ENCODE measurements around the gene EXOC3. TPM values are rescaled to one million over a fixed set of nuclear protein-coding genes. Genes with fewer than 3 reads are reported as not detected.

EXOC3 gene
- total and polyA plus RNA-seq, 11 donors: 20.6 to 45.5 (median 42.8) TPM

DNA sequence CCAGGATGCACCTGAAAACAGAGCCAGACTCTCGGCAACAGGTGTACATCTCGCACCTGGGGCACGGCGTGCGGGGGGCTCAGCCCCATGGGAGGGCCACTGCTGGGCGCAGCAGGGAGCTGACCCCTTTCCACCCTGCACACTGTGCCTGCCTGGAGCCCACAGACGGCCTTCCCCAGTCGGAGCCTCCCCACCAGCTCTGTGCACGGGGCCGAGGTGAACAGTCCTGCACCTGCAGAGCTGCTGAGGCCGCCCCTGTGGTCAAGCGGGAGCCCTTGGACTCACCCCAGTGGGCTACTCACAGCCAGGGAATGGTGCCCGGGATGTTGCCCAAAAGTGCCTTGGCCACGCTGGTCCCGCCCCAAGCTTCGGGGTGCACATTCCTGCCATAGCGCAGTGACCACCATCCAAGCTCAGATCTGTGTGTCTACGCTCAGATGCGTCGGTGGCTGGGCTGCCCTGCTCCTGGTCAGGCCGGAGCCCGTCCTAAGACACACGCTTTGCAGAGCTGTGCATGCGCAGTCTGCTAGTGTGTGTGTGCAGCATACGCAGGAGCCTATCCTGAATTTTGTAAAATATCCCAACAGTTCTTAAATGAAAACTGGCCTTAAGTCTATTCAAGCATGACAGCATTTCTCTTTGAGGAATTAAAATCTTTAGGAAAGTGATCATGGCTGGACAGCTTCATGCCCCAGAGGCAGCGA lies 8.4 kb upstream of the EXOC3 start:
- intact Hi-C loops (cut with DNase I): loop anchor here in 1 of 10 donors (10.0 kb wide), 1 partner anchor 110 kb away; the partner anchor contains the start of gene AHRR
- ATAC-seq (no peak), DNase-seq (peak in 1 of 5 donors; percentile 52)
- Histone ChIP-seq H3K4me3 (no peak overlapping the region), H3K27me3 (peaks cover 0 to 19% (median 0%) of the 10 kb centered on the region in 9 donors), H3K27ac (no peak overlapping the region), H3K36me3 (no peaks in the 10 kb centered on the region), H3K9me3 (no peaks in the 10 kb centered on the region), H3K4me1 (no peaks in the 10 kb centered on the region)
- TF ChIP-seq POLR2A (IDR thresholded peaks at IDR 0.05): no peak
- TF ChIP-seq, protein P1, sequence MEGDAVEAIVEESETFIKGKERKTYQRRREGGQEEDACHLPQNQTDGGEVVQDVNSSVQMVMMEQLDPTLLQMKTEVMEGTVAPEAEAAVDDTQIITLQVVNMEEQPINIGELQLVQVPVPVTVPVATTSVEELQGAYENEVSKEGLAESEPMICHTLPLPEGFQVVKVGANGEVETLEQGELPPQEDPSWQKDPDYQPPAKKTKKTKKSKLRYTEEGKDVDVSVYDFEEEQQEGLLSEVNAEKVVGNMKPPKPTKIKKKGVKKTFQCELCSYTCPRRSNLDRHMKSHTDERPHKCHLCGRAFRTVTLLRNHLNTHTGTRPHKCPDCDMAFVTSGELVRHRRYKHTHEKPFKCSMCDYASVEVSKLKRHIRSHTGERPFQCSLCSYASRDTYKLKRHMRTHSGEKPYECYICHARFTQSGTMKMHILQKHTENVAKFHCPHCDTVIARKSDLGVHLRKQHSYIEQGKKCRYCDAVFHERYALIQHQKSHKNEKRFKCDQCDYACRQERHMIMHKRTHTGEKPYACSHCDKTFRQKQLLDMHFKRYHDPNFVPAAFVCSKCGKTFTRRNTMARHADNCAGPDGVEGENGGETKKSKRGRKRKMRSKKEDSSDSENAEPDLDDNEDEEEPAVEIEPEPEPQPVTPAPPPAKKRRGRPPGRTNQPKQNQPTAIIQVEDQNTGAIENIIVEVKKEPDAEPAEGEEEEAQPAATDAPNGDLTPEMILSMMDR (IDR thresholded peaks at IDR 0.05): no peak
- 84 to 94% (median 88%) methylated on average over 11 to 26 of the region's 26 CpGs for WGBS, 4 donors

DNA sequence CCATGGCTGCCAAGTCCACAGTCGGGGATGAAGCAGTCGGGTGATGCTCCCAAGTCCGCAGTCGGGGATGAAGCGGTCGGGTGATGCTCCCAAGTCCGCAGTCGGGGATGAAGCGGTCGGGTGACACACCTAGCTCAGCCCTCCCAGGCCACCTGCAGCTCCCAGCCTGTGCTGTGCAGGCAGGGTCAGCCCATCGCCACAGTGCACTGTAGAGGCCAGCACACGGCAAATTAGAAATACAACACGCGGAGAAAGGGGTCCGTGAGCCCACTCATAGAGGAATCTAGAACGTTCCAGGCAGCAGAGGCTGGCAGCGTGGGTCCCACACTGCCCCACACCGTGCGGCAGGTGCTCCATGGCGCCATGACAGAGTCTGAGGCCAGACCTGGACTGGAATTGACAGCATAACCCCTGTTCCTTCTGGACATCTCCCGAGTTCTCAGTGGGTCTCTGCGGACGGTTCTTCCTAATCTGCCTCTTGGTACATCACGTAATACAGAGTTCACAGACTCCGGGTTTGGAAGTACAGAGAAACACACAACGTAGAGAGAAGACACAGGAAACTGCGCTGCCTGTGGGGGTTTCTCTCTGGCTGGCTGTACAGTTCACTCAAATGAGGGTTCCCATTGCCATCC lies 7.7 kb upstream of the EXOC3 start:
- peak in 1 of 5 donors; percentile 25 for DNase-seq
- intact Hi-C loops (cut with DNase I): loop anchor here in 1 of 10 donors (10.0 kb wide), 1 partner anchor 110 kb away; the partner anchor contains the start of gene AHRR

DNA sequence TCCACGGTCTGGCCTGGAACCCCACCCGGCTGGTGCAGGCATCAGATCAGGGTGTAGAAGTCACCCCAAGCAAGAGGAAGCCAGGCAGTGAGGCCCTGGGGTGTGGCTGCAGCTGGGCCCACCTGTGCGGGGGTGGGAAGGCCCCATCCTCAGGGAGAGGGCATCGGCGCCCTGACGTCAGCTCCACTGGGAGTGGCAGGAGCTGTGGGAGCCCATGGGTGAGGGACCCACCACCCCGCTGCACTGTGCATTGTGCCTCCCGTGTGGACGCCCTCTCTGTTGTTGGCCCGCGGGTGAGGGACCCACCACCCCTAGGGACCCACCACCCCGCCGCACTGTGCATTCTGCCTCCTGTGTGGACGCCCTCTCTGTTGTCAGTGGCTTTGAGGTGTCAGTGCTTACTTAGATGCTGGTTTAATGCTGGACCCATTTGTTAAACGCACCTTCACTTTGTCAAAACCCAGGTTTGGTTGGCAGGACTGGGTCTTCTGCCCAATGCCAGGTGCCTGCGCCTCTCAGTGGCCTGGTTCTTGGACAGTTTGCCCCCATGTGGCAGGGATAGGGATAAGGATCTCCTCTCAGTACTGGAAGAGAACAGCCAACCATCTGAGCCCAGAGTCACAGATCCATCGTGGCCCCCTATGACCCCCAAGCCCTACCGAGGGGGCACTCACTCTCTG lies 6.9 kb upstream of the EXOC3 start:
- no peak overlapping the region for H3K4me3 ChIP-seq
- peaks cover 0 to 17% (median 0%) of the 10 kb centered on the region in 9 donors for H3K27me3 ChIP-seq
- H3K36me3 ChIP-seq: no peaks in the 10 kb centered on the region
- WGBS, 4 donors: 74 to 84% (median 82%) methylated on average over 14 to 18 of the region's 18 CpGs
- no peaks in the 10 kb centered on the region for H3K4me1 ChIP-seq
- ATAC-seq (no peak), DNase-seq (peak in 1 of 5 donors; percentile 40)
- no peaks in the 10 kb centered on the region for H3K9me3 ChIP-seq
- intact Hi-C loops (cut with DNase I): loop anchor here in 1 of 10 donors (10.0 kb wide), 1 partner anchor 111 kb away; the partner anchor contains the start of gene AHRR
- no peak overlapping the region for H3K27ac ChIP-seq
- TF ChIP-seq, protein P1 (IDR thresholded peaks at IDR 0.05): peak in 2 of 12 donors; percentile 8 to 10
- no peak for TF ChIP-seq POLR2A (IDR thresholded peaks at IDR 0.05)

More for the DNA sequence above, 7.7 kb upstream of the EXOC3 start:
- no peak for ATAC-seq
- Histone ChIP-seq H3K27ac (no peak overlapping the region), H3K9me3 (no peaks in the 10 kb centered on the region), H3K4me1 (no peaks in the 10 kb centered on the region), H3K36me3 (no peaks in the 10 kb centered on the region), H3K4me3 (no peak overlapping the region), H3K27me3 (peaks cover 0 to 18% (median 0%) of the 10 kb centered on the region in 9 donors)
- WGBS, 4 donors: 83 to 91% (median 88%) methylated on average over 18 to 27 of the region's 27 CpGs
- TF ChIP-seq, protein P1 (IDR thresholded peaks at IDR 0.05): no peak
- TF ChIP-seq POLR2A (IDR thresholded peaks at IDR 0.05): no peak

DNA sequence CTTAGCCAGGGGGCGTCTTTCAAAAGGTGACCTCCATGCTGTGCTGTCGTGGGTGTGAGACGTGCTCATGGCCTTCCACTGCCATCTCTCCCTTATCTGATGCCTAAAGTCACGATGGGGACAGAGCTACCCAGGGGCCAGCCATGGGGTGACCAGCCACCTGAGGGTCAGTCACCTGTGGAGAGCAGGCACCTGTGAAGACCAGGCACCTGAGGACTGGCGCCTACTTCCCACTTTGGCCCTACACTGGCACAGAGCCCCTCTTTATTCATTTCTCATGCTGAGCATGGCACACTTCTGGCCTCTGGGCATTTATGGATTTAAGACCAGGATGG lies 6.4 kb upstream of the EXOC3 start:
- TF ChIP-seq POLR2A (IDR thresholded peaks at IDR 0.05): no peak
- TF ChIP-seq, protein P1 (IDR thresholded peaks at IDR 0.05): no peak
- WGBS, 4 donors: 68 to 77% (median 72%) methylated on average over 4 to 5 of the region's 5 CpGs
- intact Hi-C loops (cut with DNase I): loop anchor here in 1 of 10 donors (10.0 kb wide), 1 partner anchor 112 kb away; the partner anchor contains the start of gene AHRR
- peaks cover 0 to 17% (median 0%) of the 10 kb centered on the region in 9 donors for H3K27me3 ChIP-seq
- H3K27ac ChIP-seq: no peak overlapping the region
- ATAC-seq (no peak), DNase-seq (no peak)
- H3K4me1 ChIP-seq: peaks cover 0 to under 1% (median 0%) of the 10 kb centered on the region in 12 donors
- H3K4me3 ChIP-seq: no peak overlapping the region
- H3K36me3 ChIP-seq: no peaks in the 10 kb centered on the region
- no peaks in the 10 kb centered on the region for H3K9me3 ChIP-seq
